T-helper 1 cell treated with Interleukin-12 subunit alpha and Interleukin-12 subunit beta and Interleukin-4 antibody, amounts not matched to agents 30 μg/mL and 1 μg/mL, for 36 hours (primary cell): ENCODE measurements around the gene SNAI1.
"Not testable (repeated sequence)": the region's sequence is repeated elsewhere in the genome, so short reads cannot be mapped to it uniquely, and the experiment has no call there.

Source experiments
- H3K27ac Mint-ChIP-seq: one replicate; pipeline ENCODE4 v1.8.0; 2021; ENCODE audit warnings: mild to moderate bottlenecking, mixed read lengths
- H3K27me3 Mint-ChIP-seq: one replicate; pipeline ENCODE4 v1.8.0; 2021; ENCODE audit warnings: low read depth, mixed read lengths
- H3K36me3 Mint-ChIP-seq: one replicate; pipeline ENCODE4 v1.8.0; 2021; ENCODE audit warnings: low read depth, mixed read lengths
- H3K4me1 Mint-ChIP-seq: one replicate; pipeline ENCODE4 v1.8.0; 2021; ENCODE audit warnings: low read depth, mixed read lengths
- H3K4me3 Mint-ChIP-seq: one replicate; pipeline ENCODE4 v1.8.0; 2021; ENCODE audit warnings: mild to moderate bottlenecking, moderate library complexity, mixed read lengths
- H3K9me3 Mint-ChIP-seq: one replicate; pipeline ENCODE4 v1.8.0; 2021; ENCODE audit warnings: mixed read lengths

The SNAI1 gene

GRCh38 chr20:49987868-49988690, 5.3 kb downstream of the SNAI1 start:
- Mint-ChIP-seq H3K27ac (no peak overlapping the region), H3K36me3 (no peaks in the 10 kb centered on the region), H3K4me3 (no peak overlapping the region), H3K9me3 (no peaks in the 10 kb centered on the region), H3K27me3 (peaks cover under 1% of the 10 kb centered on the region), H3K4me1 (peaks cover 7% of the 10 kb centered on the region)

- Mint-ChIP-seq H3K4me3 (no peak overlapping the region), H3K27ac (no peak overlapping the region), H3K9me3 (no peaks in the 10 kb centered on the region), H3K4me1 (no peaks in the 10 kb centered on the region), H3K27me3 (peaks cover 5% of the 10 kb centered on the region), H3K36me3 (no peaks in the 10 kb centered on the region)
These were observed 6.7 kb downstream of the SNAI1 start for GRCh38 chr20:49989234-49990065.

- Mint-ChIP-seq H3K4me3 (no peak overlapping the region), H3K36me3 (no peaks in the 10 kb centered on the region), H3K27me3 (peaks cover 5% of the 10 kb centered on the region), H3K9me3 (no peaks in the 10 kb centered on the region), H3K4me1 (no peaks in the 10 kb centered on the region), H3K27ac (no peak overlapping the region)
These were observed 7.5 kb downstream of the SNAI1 start for GRCh38 chr20:49990271-49990720.

GRCh38 chr20:49993301-49993751, 10.5 kb downstream of the SNAI1 start:
- Mint-ChIP-seq H3K9me3 (no peaks in the 10 kb centered on the region), H3K27me3 (peaks cover 8% of the 10 kb centered on the region), H3K27ac (no peak overlapping the region), H3K4me1 (no peaks in the 10 kb centered on the region), H3K4me3 (no peak overlapping the region), H3K36me3 (no peaks in the 10 kb centered on the region)

GRCh38 chr20:49995586-49995985, 12.8 kb downstream of the SNAI1 start:
- no peaks in the 10 kb centered on the region for H3K36me3 Mint-ChIP-seq
- H3K9me3 Mint-ChIP-seq, result no peaks in the 10 kb centered on the region
- no peak overlapping the region for H3K4me3 Mint-ChIP-seq
- no peaks in the 10 kb centered on the region for H3K4me1 Mint-ChIP-seq
- peaks cover 8% of the 10 kb centered on the region for H3K27me3 Mint-ChIP-seq
- no peak overlapping the region for H3K27ac Mint-ChIP-seq

- H3K27ac Mint-ChIP-seq, result not testable (repeated sequence)
These were observed 15.9 kb downstream of the SNAI1 start for GRCh38 chr20:49998478-49999188.

GRCh38 chr20:49999329-49999728, 16.5 kb downstream of the SNAI1 start:
- Mint-ChIP-seq H3K27ac (no peak overlapping the region), H3K9me3 (no peaks in the 10 kb centered on the region), H3K27me3 (peaks cover 4% of the 10 kb centered on the region), H3K36me3 (no peaks in the 10 kb centered on the region), H3K4me3 (no peak overlapping the region), H3K4me1 (peaks cover 5% of the 10 kb centered on the region)

More at GRCh38 chr20:49998478-49999188, 15.9 kb downstream of the SNAI1 start:
- H3K27me3 Mint-ChIP-seq, H3K4me3 Mint-ChIP-seq, H3K4me1 Mint-ChIP-seq, H3K9me3 Mint-ChIP-seq, H3K36me3 Mint-ChIP-seq: not testable (repeated sequence)

- H3K27me3 Mint-ChIP-seq, H3K9me3 Mint-ChIP-seq, H3K36me3 Mint-ChIP-seq, H3K27ac Mint-ChIP-seq, H3K4me3 Mint-ChIP-seq: not testable (repeated sequence)
- peaks cover 12% of the 10 kb centered on the region for H3K4me1 Mint-ChIP-seq
These were observed 17.9 kb downstream of the SNAI1 start for GRCh38 chr20:50000548-50001222.

GRCh38 chr20:50001784-50002311, 19.1 kb downstream of the SNAI1 start:
- H3K9me3 Mint-ChIP-seq, result no peaks in the 10 kb centered on the region
- H3K4me3 Mint-ChIP-seq, result no peak overlapping the region
- H3K27ac Mint-ChIP-seq, result no peak overlapping the region
- peaks cover 4% of the 10 kb centered on the region for H3K27me3 Mint-ChIP-seq
- H3K36me3 Mint-ChIP-seq, result no peaks in the 10 kb centered on the region
- H3K4me1 Mint-ChIP-seq, result peaks cover 15% of the 10 kb centered on the region

- Mint-ChIP-seq H3K36me3 (no peaks in the 10 kb centered on the region), H3K4me3 (no peak overlapping the region), H3K4me1 (peaks cover 15% of the 10 kb centered on the region), H3K27me3 (peaks cover under 1% of the 10 kb centered on the region), H3K9me3 (no peaks in the 10 kb centered on the region), H3K27ac (no peak overlapping the region)
These were observed 20.5 kb downstream of the SNAI1 start for GRCh38 chr20:50003253-50003656.

GRCh38 chr20:50004229-50004628, 21.4 kb downstream of the SNAI1 start:
- H3K36me3 Mint-ChIP-seq, result no peaks in the 10 kb centered on the region
- no peaks in the 10 kb centered on the region for H3K27me3 Mint-ChIP-seq
- no peaks in the 10 kb centered on the region for H3K9me3 Mint-ChIP-seq
- H3K4me3 Mint-ChIP-seq, result no peak overlapping the region
- peaks cover 15% of the 10 kb centered on the region for H3K4me1 Mint-ChIP-seq
- no peak overlapping the region for H3K27ac Mint-ChIP-seq

- H3K9me3 Mint-ChIP-seq, result no peaks in the 10 kb centered on the region
- no peaks in the 10 kb centered on the region for H3K36me3 Mint-ChIP-seq
- H3K4me3 Mint-ChIP-seq, result peak overlapping the region; percentile 6
- no peak overlapping the region for H3K27ac Mint-ChIP-seq
- H3K27me3 Mint-ChIP-seq, result no peaks in the 10 kb centered on the region
- H3K4me1 Mint-ChIP-seq, result peaks cover 15% of the 10 kb centered on the region
These were observed 22.7 kb downstream of the SNAI1 start for GRCh38 chr20:50005471-50005981.

- H3K4me1 Mint-ChIP-seq, result peaks cover 15% of the 10 kb centered on the region
- no peaks in the 10 kb centered on the region for H3K27me3 Mint-ChIP-seq
- H3K36me3 Mint-ChIP-seq, result no peaks in the 10 kb centered on the region
- no peak overlapping the region for H3K27ac Mint-ChIP-seq
- no peaks in the 10 kb centered on the region for H3K9me3 Mint-ChIP-seq
- no peak overlapping the region for H3K4me3 Mint-ChIP-seq
These were observed 24.6 kb downstream of the SNAI1 start for GRCh38 chr20:50007369-50007768.

- Mint-ChIP-seq H3K4me1 (peaks cover 18% of the 10 kb centered on the region), H3K27me3 (no peaks in the 10 kb centered on the region), H3K36me3 (no peaks in the 10 kb centered on the region), H3K4me3 (no peak overlapping the region), H3K9me3 (no peaks in the 10 kb centered on the region), H3K27ac (no peak overlapping the region)
These were observed 25.2 kb downstream of the SNAI1 start for GRCh38 chr20:50008007-50008406.
